ENCODE results near the gene PHF2.

Gene PHF2

GRCh38 chr9:93588641-93589609 lies 12.5 kb downstream of the PHF2 start:
- Histone ChIP-seq H4K20me1 (ENCODE audit: insufficient read depth, low read length) (no peaks in the 10 kb centered on the region; the same call in 1 of the 2 replicates), H3K4me2 (ENCODE audit: low read depth, low read length) (no peak overlapping the region), H3K9ac (ENCODE audit: low read length) (no peak overlapping the region), H3K4me1 (ENCODE audit: low read length) (no peaks in the 10 kb centered on the region), H3K36me3 (replicated peaks; ENCODE audit: insufficient read depth, low read length) (no peaks in the 10 kb centered on the region), H3K4me3 (ENCODE audit: low read length) (no peak overlapping the region), H3K9me2 (replicated peaks; ENCODE audit: insufficient read depth, low read length) (no peaks in the 10 kb centered on the region), H2AFZ (ENCODE audit: low read length) (no peak overlapping the region), H3F3A (ENCODE audit: insufficient read depth, low read length) (no peaks in the 10 kb centered on the region), H3K9me3 (replicated peaks; ENCODE audit: insufficient read depth, low read length) (no peaks in the 10 kb centered on the region), H3K27ac (ENCODE audit: low read length) (no peak overlapping the region), H3K79me2 (ENCODE audit: low read length) (peaks cover 57% of the 10 kb centered on the region), H3K27me3 (replicated peaks; ENCODE audit: insufficient read depth, low read length) (no peaks in the 10 kb centered on the region)
- TF ChIP-seq EZH2 (optimal IDR thresholded peaks at IDR 0.05; ENCODE audit: low read depth, low read length), result no peak
- TF ChIP-seq CTCF (IDR thresholded peaks at IDR 0.05; ENCODE audit: low read length), result no peak
- no peak for TF ChIP-seq EZH2phosphoT487 (IDR thresholded peaks at IDR 0.05; ENCODE audit: low read length)
- DNase-seq, result no peak

GRCh38 chr9:93589688-93590087 lies 13.3 kb downstream of the PHF2 start:
- H3K9me3 ChIP-seq (replicated peaks; ENCODE audit: insufficient read depth, low read length), result no peaks in the 10 kb centered on the region
- no peak for DNase-seq
- no peaks in the 10 kb centered on the region for H3K4me1 ChIP-seq (ENCODE audit: low read length)
- no peaks in the 10 kb centered on the region for H3K36me3 ChIP-seq (replicated peaks; ENCODE audit: insufficient read depth, low read length)
- H3K79me2 ChIP-seq (ENCODE audit: low read length), result peaks cover 52% of the 10 kb centered on the region
- H2AFZ ChIP-seq (ENCODE audit: low read length), result no peak overlapping the region
- TF ChIP-seq CTCF (IDR thresholded peaks at IDR 0.05; ENCODE audit: low read length) (no peak), EZH2 (optimal IDR thresholded peaks at IDR 0.05; ENCODE audit: low read depth, low read length) (no peak), EZH2phosphoT487 (IDR thresholded peaks at IDR 0.05; ENCODE audit: low read length) (no peak)
- H3K4me3 ChIP-seq (ENCODE audit: low read length), result no peak overlapping the region
- H3K9ac ChIP-seq (ENCODE audit: low read length), result no peak overlapping the region
- H4K20me1 ChIP-seq (ENCODE audit: insufficient read depth, low read length), result no peaks in the 10 kb centered on the region; the same call in 1 of the 2 replicates
- H3F3A ChIP-seq (ENCODE audit: insufficient read depth, low read length), result no peaks in the 10 kb centered on the region
- no peak overlapping the region for H3K4me2 ChIP-seq (ENCODE audit: low read depth, low read length)
- H3K27ac ChIP-seq (ENCODE audit: low read length), result no peak overlapping the region
- no peaks in the 10 kb centered on the region for H3K27me3 ChIP-seq (replicated peaks; ENCODE audit: insufficient read depth, low read length)
- no peaks in the 10 kb centered on the region for H3K9me2 ChIP-seq (replicated peaks; ENCODE audit: insufficient read depth, low read length)

GRCh38 chr9:93590609-93591234 lies 14.3 kb downstream of the PHF2 start:
- Histone ChIP-seq H3K4me2 (ENCODE audit: low read depth, low read length) (no peak overlapping the region), H4K20me1 (ENCODE audit: insufficient read depth, low read length) (no peaks in the 10 kb centered on the region; the same call in 1 of the 2 replicates), H3K27ac (ENCODE audit: low read length) (no peak overlapping the region), H3F3A (ENCODE audit: insufficient read depth, low read length) (no peaks in the 10 kb centered on the region), H3K79me2 (ENCODE audit: low read length) (peaks cover 42% of the 10 kb centered on the region), H3K9me3 (replicated peaks; ENCODE audit: insufficient read depth, low read length) (no peaks in the 10 kb centered on the region), H2AFZ (ENCODE audit: low read length) (no peak overlapping the region), H3K36me3 (replicated peaks; ENCODE audit: insufficient read depth, low read length) (no peaks in the 10 kb centered on the region), H3K4me1 (ENCODE audit: low read length) (no peaks in the 10 kb centered on the region), H3K27me3 (replicated peaks; ENCODE audit: insufficient read depth, low read length) (no peaks in the 10 kb centered on the region), H3K9me2 (replicated peaks; ENCODE audit: insufficient read depth, low read length) (no peaks in the 10 kb centered on the region), H3K9ac (ENCODE audit: low read length) (no peak overlapping the region), H3K4me3 (ENCODE audit: low read length) (no peak overlapping the region)
- TF ChIP-seq CTCF (IDR thresholded peaks at IDR 0.05; ENCODE audit: low read length) (no peak), EZH2phosphoT487 (IDR thresholded peaks at IDR 0.05; ENCODE audit: low read length) (no peak), EZH2 (optimal IDR thresholded peaks at IDR 0.05; ENCODE audit: low read depth, low read length) (no peak)
- no peak for DNase-seq
